WTC11 (cell line): Measurements from ENCODE around the gene SF3B1.

Experiments
- ATF3 ChIP-seq: sonication (generic); formaldehyde crosslinking; conservative IDR thresholded peaks from 2 replicates; pipeline ENCODE4 v1.8.1; 2022; ENCODE audit warnings: mild to moderate bottlenecking, missing genetic modification reagents
- CREB1 ChIP-seq: sonication (generic); formaldehyde crosslinking; IDR thresholded peaks from 2 replicates; pipeline ENCODE4 v1.8.0; 2023; ENCODE audit warnings: mild to moderate bottlenecking, missing genetic modification reagents
- CTCF ChIP-seq: fragments of 200-600 bp; IDR thresholded peaks from 2 replicates; pipeline ENCODE4 v1.8.0; 2022; ENCODE audit warnings: antibody characterized with exemption
- FOXK1 ChIP-seq: sonication (generic); formaldehyde crosslinking; IDR thresholded peaks from 2 replicates; pipeline ENCODE4 v1.8.0; 2022; ENCODE audit warnings: mild to moderate bottlenecking, moderate library complexity, missing genetic modification reagents
- MAX ChIP-seq: sonication (generic); formaldehyde crosslinking; IDR thresholded peaks from 2 replicates; pipeline ENCODE4 v1.8.0; 2022; ENCODE audit warnings: mild to moderate bottlenecking, missing genetic modification reagents
- TF ChIP-seq, protein P1 (sequence below): sonication (generic); formaldehyde crosslinking; IDR thresholded peaks from 2 replicates; pipeline ENCODE4 v1.8.0; 2022; ENCODE audit warnings: mild to moderate bottlenecking, missing genetic modification reagents
- TF ChIP-seq, protein P2 (sequence below): sonication (generic); formaldehyde crosslinking; IDR thresholded peaks from 2 replicates; pipeline ENCODE4 v1.8.1; 2023; ENCODE audit warnings: mild to moderate bottlenecking, missing genetic modification reagents, moderate library complexity

- no peak for TF ChIP-seq CTCF
- TF ChIP-seq, protein P1, sequence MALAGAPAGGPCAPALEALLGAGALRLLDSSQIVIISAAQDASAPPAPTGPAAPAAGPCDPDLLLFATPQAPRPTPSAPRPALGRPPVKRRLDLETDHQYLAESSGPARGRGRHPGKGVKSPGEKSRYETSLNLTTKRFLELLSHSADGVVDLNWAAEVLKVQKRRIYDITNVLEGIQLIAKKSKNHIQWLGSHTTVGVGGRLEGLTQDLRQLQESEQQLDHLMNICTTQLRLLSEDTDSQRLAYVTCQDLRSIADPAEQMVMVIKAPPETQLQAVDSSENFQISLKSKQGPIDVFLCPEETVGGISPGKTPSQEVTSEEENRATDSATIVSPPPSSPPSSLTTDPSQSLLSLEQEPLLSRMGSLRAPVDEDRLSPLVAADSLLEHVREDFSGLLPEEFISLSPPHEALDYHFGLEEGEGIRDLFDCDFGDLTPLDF: no peak
- no peak for TF ChIP-seq FOXK1 (CRISPR knock-in tag)
- TF ChIP-seq CREB1 (CRISPR knock-in tag): no peak
- TF ChIP-seq MAX (CRISPR knock-in tag): no peak
- TF ChIP-seq, protein P2, sequence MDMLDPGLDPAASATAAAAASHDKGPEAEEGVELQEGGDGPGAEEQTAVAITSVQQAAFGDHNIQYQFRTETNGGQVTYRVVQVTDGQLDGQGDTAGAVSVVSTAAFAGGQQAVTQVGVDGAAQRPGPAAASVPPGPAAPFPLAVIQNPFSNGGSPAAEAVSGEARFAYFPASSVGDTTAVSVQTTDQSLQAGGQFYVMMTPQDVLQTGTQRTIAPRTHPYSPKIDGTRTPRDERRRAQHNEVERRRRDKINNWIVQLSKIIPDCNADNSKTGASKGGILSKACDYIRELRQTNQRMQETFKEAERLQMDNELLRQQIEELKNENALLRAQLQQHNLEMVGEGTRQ (CRISPR knock-in tag): no peak
- TF ChIP-seq ATF3 (CRISPR knock-in tag): no peak
Observed at GRCh38 chr2:197388866-197389587, 45.8 kb downstream of the SF3B1 start.
